Coronary artery (tissue), 2 donors: ENCODE data around the gene NLE1.

Experiments
- DNase-seq: peaks from one replicate; pipeline ENCODE4 v3.0.0-alpha.2; 2017; ENCODE audit warnings: low spot score
- H3K27ac ChIP-seq, 2 donors: fragments of 200-600 bp; sonication (generic); one replicate each; pipeline ENCODE4 v1.5.1; 2016 to 2019
- H3K4me3 ChIP-seq: fragments of 200-600 bp; sonication (generic); 2 replicates; pipeline ENCODE4 v1.5.1; 2016; ENCODE audit warnings: mild to moderate bottlenecking, moderate library complexity
- TF ChIP-seq, protein P1 (sequence below): fragments of 200-600 bp; sonication (generic); IDR thresholded peaks from one replicate; pipeline ENCODE4 v1.5.1; 2019; ENCODE audit warnings: antibody characterized with exemption

NLE1 gene

DNA sequence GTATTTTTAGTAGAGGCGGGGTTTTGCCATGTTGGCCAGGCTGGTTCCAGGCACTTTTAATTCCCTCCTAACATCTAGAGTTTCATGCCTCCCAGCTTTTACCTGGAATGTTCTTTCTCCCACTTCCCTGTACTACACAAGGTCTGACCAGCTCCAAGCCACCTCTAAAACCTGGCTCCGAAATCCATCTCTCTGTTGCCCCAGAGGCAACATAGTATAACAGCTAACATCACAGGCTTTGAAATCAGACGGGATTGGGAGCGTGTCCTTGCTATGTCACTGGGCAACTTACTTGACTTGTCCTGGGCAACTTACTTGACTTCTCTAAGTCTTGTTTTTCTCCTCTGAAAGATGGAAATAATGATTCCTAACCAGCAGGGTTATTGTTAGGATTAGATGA, 20.7 kb upstream of the NLE1 start:
- Histone ChIP-seq H3K27ac (no peak overlapping the region), H3K4me3 (no peak overlapping the region)
- DNase-seq = no peak
- TF ChIP-seq, protein P1, sequence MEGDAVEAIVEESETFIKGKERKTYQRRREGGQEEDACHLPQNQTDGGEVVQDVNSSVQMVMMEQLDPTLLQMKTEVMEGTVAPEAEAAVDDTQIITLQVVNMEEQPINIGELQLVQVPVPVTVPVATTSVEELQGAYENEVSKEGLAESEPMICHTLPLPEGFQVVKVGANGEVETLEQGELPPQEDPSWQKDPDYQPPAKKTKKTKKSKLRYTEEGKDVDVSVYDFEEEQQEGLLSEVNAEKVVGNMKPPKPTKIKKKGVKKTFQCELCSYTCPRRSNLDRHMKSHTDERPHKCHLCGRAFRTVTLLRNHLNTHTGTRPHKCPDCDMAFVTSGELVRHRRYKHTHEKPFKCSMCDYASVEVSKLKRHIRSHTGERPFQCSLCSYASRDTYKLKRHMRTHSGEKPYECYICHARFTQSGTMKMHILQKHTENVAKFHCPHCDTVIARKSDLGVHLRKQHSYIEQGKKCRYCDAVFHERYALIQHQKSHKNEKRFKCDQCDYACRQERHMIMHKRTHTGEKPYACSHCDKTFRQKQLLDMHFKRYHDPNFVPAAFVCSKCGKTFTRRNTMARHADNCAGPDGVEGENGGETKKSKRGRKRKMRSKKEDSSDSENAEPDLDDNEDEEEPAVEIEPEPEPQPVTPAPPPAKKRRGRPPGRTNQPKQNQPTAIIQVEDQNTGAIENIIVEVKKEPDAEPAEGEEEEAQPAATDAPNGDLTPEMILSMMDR = no peak

DNA sequence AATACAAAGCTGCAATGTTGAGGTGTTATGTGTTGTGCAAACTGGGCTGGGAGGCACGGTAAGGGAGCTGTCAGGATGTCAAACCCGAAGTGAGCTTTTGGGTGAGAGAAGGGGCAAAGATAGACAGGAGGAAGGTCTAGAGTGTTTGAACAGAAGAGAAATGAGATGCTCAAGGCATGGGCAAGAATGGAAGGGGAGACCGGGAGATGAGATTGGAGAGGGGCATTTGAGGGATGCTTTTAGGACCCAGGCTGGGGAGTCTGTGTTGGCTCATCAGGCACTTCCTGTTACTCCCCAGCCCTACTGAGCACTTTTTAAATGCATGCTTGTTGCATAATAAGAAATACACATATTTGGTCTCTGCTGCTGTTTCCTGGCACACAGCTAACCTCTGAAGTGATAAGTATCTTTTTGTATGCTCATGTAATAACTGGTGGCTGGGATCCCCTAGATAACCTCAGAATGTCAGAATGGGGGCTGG, 19.2 kb upstream of the NLE1 start:
- no peak overlapping the region for H3K4me3 ChIP-seq
- TF ChIP-seq, protein P1 = no peak
- DNase-seq = no peak
- no peak overlapping the region for H3K27ac ChIP-seq

DNA sequence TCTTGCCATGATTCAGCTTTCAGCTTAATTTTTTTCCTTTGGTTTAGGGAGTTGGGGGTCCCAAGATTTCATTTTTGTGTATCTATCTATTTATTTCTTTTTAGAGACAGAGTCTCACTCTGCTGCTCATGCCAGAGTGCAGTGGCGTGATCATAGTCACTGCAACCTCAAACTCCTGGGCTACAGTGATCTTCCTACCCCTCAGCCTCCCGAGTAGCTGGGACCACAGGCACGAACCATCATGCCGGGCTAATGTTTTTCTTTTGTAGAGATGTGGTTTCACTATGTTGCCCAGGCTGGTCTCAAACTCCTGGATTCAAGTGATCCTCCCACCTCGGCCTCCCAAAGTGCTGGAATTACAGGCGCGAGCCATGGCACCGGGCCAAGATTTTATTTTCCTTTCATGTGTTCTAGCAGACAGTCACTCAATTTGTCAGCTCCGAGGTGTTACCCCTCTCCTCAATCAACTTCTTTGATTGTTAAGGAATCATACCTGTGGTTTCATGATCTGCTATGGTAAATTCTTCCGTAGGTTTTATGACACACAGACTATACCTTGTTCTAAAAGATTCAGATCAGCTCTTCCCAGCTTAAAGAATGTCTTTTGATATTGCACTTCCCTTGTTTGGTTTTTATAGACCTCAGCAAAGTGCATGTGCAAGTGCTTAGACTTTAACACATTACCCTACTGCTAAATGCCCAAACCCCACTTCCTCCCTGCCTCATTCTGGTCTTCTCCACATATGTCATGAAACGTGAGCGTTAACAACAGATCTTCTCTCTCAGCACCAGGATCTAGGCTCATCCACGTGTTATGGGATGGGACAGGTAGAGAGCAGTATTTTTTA, 18.5 kb upstream of the NLE1 start:
- TF ChIP-seq, protein P1 = no peak
- Histone ChIP-seq H3K27ac (no peak overlapping the region), H3K4me3 (no peak overlapping the region)
- no peak for DNase-seq

DNA sequence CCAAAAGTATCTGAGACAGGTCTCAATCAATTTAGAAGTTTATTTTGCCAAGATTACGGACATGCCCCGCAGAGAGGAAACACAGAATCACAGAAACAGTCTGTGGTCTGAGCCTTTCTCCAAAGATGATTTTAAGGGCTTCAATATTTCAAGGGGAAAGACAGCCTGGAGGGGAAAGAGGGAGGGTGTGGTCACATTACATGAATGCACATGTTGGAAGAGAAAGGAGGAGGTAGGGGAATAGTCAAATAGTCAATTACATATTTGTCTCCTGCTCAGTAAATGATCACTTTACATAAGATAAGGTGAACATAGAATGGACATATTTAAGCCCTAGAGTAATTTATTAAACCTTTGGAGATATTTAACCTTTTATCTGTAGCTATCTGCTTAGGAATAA, 17.8 kb upstream of the NLE1 start:
- Histone ChIP-seq H3K27ac (no peak overlapping the region), H3K4me3 (no peak overlapping the region)
- TF ChIP-seq, protein P1 = no peak
- DNase-seq = no peak

DNA sequence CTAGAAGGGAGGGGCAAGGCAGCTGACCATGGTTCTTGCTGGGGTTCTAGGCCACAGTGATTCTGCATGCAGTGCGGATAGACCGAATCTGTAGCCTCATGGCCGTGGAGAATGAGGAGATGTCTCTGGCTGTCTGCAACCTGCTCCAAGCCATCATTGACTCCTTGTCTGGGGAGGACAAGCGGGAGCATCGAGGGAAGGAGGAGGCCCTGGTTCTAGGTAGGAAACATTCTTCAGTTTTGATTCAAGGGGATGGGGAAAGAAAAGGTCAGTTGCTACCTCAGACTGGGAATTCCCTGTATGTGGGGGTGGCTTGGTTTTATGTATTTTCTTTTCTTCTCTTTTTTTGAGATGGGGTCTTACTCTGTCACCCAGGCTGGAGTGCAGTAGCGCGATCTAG, 13.1 kb upstream of the NLE1 start:
- no peak overlapping the region for H3K27ac ChIP-seq
- TF ChIP-seq, protein P1 = no peak
- no peak for DNase-seq
- H3K4me3 ChIP-seq = no peak overlapping the region

DNA sequence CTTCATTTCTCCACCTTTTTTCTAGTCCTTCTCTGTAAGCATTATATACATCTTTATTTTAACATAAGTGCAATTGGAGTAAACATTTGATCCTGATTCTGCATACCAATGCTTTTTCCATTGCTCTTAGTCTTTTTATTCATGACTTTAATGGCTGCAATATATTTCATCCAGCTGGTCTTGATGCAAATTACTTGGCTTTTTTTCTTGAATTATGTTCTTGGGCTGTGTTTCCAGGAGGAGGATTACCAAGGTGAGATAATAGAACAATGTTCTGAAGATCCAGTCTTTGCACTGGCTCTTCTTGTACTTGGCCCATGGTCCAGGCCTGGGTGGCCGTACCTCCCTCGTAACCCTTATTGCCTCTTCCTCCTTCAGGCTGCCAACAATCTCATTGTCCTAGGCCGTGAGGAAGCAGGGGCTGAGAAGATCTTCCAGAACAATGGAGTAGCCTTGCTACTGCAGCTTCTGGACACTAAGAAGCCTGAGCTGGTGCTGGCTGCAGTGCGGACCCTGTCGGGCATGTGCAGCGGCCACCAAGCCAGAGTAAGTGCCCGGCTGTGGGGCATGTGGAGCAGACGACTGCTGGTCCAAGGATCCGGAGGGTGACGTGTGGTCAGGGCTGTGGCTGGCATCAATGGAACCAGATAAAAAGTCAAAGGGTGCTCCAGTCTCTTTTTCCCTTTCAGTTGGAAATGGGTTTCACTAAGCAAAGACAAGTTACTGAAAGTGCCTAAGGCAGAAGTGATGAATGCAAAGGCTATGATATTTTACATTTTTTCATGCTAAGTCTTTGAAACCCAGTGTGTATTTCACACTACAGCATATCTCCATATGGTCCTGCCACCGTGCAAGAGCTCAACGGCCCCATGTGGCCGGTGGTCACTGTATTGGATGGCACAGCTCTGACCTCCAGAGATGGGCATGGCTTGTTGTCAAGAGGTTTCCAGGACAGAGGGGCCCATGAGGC, 12.4 kb upstream of the NLE1 start:
- Histone ChIP-seq H3K4me3 (no peak overlapping the region), H3K27ac (no peak overlapping the region)
- no peak for DNase-seq
- TF ChIP-seq, protein P1 = no peak
